OCI-LY1 (cell line): Measurements from ENCODE around the gene PDE6B.

Source experiments
- H2AFZ ChIP-seq: fragments of 200-600 bp; sonication (generic), shearing (Covaris generic); 2 replicates; pipeline ENCODE4 v1.6.0; 2014; ENCODE audit warnings: antibody characterized with exemption, mild to moderate bottlenecking, low read length
- H3F3A ChIP-seq: fragments of 200-600 bp; sonication (generic), shearing (Covaris generic); 2 replicates; pipeline ENCODE4 v1.6.0; 2014; ENCODE audit warnings: mild to moderate bottlenecking, antibody characterized with exemption, low read length, moderate library complexity; ENCODE audit not compliant: insufficient read depth
- H3K27ac ChIP-seq: fragments of 200-600 bp; sonication (generic); 2 replicates; pipeline ENCODE4 v1.5.1; 2014; ENCODE audit warnings: low read length, mixed run types, mild to moderate bottlenecking, low read depth; ENCODE audit not compliant: poor library complexity, severe bottlenecking
- H3K27me3 ChIP-seq: fragments of 200-600 bp; sonication (generic); 2 replicates; pipeline ENCODE4 v1.6.0; 2014; ENCODE audit warnings: antibody characterized with exemption, mild to moderate bottlenecking, low read length, moderate library complexity; ENCODE audit not compliant: insufficient read depth
- H3K36me3 ChIP-seq: fragments of 200-600 bp; sonication (generic); 2 replicates; pipeline ENCODE4 v1.6.1; 2014; ENCODE audit warnings: mild to moderate bottlenecking, antibody characterized with exemption, low read length, moderate library complexity, mixed read lengths; ENCODE audit not compliant: insufficient read depth
- H3K4me1 ChIP-seq: fragments of 200-600 bp; sonication (generic); 2 replicates; pipeline ENCODE4 v1.5.1; 2014; ENCODE audit warnings: mild to moderate bottlenecking, low read length, moderate library complexity; ENCODE audit not compliant: insufficient read depth, severe bottlenecking
- H3K4me2 ChIP-seq: fragments of 200-600 bp; sonication (generic), shearing (Covaris generic); 2 replicates; pipeline ENCODE4 v1.6.1; 2014; ENCODE audit warnings: low read length
- H3K4me3 ChIP-seq: fragments of 200-600 bp; sonication (generic); 2 replicates; pipeline ENCODE4 v1.5.1; 2014; ENCODE audit warnings: low read length, low read depth, mild to moderate bottlenecking, mixed read lengths; ENCODE audit not compliant: poor library complexity, severe bottlenecking
- H3K79me2 ChIP-seq: fragments of 200-600 bp; shearing (Covaris generic); 2 replicates; pipeline ENCODE4 v1.6.1; 2016; ENCODE audit warnings: mixed run types, low read length, mixed read lengths; ENCODE audit not compliant: insufficient read depth
- H3K9ac ChIP-seq: fragments of 200-600 bp; sonication (generic), shearing (Covaris generic); 2 replicates; pipeline ENCODE4 v1.6.1; 2014; ENCODE audit warnings: mild to moderate bottlenecking, low read length, mixed read lengths
- H3K9me2 ChIP-seq: fragments of 200-600 bp; sonication (generic), shearing (Covaris generic); 2 replicates; pipeline ENCODE4 v1.6.1; 2014; ENCODE audit warnings: low read depth, mild to moderate bottlenecking, low read length, mixed read lengths
- H3K9me3 ChIP-seq: fragments of 200-600 bp; shearing (Covaris generic); 2 replicates; pipeline ENCODE4 v1.6.1; 2014; ENCODE audit warnings: low read length, mixed read lengths
- H4K20me1 ChIP-seq: fragments of 200-600 bp; sonication (generic), shearing (Covaris generic); 2 replicates; pipeline ENCODE4 v1.6.0; 2016; ENCODE audit warnings: mild to moderate bottlenecking, low read length; ENCODE audit not compliant: insufficient read depth
- EZH2 ChIP-seq: fragments of 200-600 bp; sonication (generic), shearing (Covaris generic); IDR thresholded peaks from 2 replicates; pipeline ENCODE4 v1.8.0; 2017; ENCODE audit warnings: borderline replicate concordance, mixed run types, mild to moderate bottlenecking, antibody characterized with exemption, low read length, moderate library complexity, mixed read lengths
- TF ChIP-seq, protein P1 (sequence below): fragments of 200-600 bp; sonication (generic), shearing (Covaris generic); IDR thresholded peaks from 2 replicates; pipeline ENCODE4 v1.5.1; 2017; ENCODE audit warnings: mild to moderate bottlenecking, antibody characterized with exemption, low read length, moderate library complexity, mixed read lengths

Gene PDE6B

DNA sequence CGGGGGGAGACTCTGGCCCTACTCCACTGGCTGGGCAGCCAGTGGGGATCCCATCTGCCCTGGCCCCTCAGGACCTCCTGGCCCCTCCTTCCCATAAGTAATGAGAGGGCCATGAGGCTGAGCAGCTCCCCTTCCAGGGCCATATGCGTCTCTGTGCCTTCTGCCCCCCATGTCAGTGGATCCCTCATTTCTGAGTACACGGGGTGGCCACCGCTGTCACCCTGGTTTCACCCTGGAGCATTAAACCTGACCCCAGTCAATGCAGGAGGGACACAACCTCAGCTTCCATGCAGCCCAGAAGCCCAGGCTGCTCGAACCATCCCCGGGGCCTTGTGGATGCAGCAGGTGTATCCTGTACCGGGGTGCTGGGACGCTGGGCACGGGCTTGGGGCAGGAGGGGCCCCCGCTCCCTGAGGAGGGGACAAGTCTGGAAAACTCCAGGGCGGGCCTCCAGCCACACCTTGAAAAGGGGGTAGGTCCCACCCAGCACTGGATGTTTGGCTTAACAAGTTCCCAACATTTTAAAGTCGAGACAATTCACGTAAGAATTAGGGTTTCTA, 24.5 kb downstream of the PDE6B start:
- H3F3A ChIP-seq: no peaks in the 10 kb centered on the region
- no peaks in the 10 kb centered on the region for H3K9me2 ChIP-seq
- TF ChIP-seq EZH2: no peak
- TF ChIP-seq, protein P1, sequence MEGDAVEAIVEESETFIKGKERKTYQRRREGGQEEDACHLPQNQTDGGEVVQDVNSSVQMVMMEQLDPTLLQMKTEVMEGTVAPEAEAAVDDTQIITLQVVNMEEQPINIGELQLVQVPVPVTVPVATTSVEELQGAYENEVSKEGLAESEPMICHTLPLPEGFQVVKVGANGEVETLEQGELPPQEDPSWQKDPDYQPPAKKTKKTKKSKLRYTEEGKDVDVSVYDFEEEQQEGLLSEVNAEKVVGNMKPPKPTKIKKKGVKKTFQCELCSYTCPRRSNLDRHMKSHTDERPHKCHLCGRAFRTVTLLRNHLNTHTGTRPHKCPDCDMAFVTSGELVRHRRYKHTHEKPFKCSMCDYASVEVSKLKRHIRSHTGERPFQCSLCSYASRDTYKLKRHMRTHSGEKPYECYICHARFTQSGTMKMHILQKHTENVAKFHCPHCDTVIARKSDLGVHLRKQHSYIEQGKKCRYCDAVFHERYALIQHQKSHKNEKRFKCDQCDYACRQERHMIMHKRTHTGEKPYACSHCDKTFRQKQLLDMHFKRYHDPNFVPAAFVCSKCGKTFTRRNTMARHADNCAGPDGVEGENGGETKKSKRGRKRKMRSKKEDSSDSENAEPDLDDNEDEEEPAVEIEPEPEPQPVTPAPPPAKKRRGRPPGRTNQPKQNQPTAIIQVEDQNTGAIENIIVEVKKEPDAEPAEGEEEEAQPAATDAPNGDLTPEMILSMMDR: no peak
- H3K36me3 ChIP-seq: no peaks in the 10 kb centered on the region
- no peaks in the 10 kb centered on the region for H3K27me3 ChIP-seq
- H4K20me1 ChIP-seq: no peaks in the 10 kb centered on the region
- H3K4me3 ChIP-seq: no peak overlapping the region
- no peaks in the 10 kb centered on the region for H3K79me2 ChIP-seq
- H3K9ac ChIP-seq: no peak overlapping the region
- H3K9me3 ChIP-seq: no peaks in the 10 kb centered on the region
- H3K27ac ChIP-seq: no peak overlapping the region
- H3K4me2 ChIP-seq: no peak overlapping the region
- H2AFZ ChIP-seq: no peak overlapping the region
- no peaks in the 10 kb centered on the region for H3K4me1 ChIP-seq

DNA sequence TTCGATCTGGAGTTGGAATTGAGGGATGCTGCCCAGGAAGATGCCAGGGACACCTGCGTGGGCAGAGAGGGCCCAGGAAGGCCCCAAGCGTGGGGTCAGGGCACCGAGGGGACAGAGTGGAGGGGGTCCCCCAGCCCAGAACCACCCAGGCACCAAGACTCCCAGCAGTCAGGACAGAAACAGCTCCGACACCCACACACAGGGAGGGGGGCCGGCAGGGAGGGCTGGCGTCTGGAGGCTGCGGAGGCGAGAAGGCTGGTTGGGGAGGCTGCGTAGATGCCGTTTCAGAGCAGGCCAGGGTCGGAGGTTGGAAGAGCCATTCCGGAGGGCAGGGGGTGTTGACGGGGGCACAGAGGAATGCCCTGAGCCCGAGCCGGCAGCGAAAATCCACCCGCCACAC, 25.1 kb downstream of the PDE6B start:
- H3K27me3 ChIP-seq: no peaks in the 10 kb centered on the region
- no peaks in the 10 kb centered on the region for H3F3A ChIP-seq
- H3K4me2 ChIP-seq: no peak overlapping the region
- no peaks in the 10 kb centered on the region for H3K4me1 ChIP-seq
- H3K27ac ChIP-seq: no peak overlapping the region
- H3K79me2 ChIP-seq: no peaks in the 10 kb centered on the region
- H3K36me3 ChIP-seq: no peaks in the 10 kb centered on the region
- H3K9me3 ChIP-seq: no peaks in the 10 kb centered on the region
- H3K9ac ChIP-seq: no peak overlapping the region
- H3K9me2 ChIP-seq: no peaks in the 10 kb centered on the region
- TF ChIP-seq, protein P1: no peak
- no peak for TF ChIP-seq EZH2
- H3K4me3 ChIP-seq: no peak overlapping the region
- H4K20me1 ChIP-seq: no peaks in the 10 kb centered on the region
- no peak overlapping the region for H2AFZ ChIP-seq

DNA sequence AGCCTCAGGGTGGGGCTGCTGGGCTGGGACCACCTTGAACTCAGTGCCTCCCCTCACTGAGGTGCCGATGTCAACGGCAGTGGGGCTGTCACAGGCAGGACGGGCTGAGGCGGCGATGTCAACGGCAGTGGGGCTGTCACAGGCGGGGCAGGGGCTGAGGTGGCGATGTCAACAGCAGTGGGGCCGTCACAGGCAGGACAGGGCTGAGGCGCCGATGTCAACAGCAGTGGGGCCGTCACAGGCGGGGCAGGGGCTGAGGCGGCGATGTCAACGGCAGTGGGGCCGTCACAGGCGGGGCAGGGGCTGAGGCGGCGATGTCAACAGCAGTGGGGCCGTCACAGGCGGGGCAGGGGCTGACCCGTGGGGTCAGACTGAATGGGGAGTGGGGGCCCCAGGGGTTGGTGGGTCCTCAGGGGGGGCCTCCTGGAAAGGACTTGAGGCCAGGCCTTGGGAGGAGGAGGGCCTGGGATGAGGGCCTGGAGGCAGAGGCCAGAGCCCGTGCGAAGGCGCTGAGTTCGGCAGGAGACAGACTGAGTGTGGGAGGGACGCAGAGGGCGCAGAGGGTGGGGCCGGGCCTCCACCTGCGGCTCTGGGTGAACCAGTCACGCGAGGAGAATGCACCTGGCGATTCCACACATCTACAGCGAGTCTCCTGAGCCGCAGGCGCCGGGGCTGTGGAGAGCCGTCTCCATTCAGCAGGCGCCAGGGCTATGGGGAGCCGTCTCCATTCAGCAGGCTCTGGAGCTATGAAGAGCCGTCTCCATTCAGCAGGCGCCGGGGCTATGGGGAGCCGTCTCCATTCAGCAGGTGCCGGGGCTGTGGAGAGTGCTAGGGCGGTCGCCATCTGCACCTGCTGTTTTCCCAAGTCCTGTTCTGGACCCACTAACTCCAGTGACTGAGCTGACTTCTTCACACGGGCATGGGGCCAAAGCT, 25.8 kb downstream of the PDE6B start:
- no peaks in the 10 kb centered on the region for H4K20me1 ChIP-seq
- H3K4me2 ChIP-seq: no peak overlapping the region
- no peaks in the 10 kb centered on the region for H3K36me3 ChIP-seq
- H3K4me1 ChIP-seq: no peaks in the 10 kb centered on the region
- H3K79me2 ChIP-seq: no peaks in the 10 kb centered on the region
- H3K27ac ChIP-seq: no peak overlapping the region
- no peaks in the 10 kb centered on the region for H3F3A ChIP-seq
- no peak for TF ChIP-seq EZH2
- TF ChIP-seq, protein P1: no peak
- H3K9me2 ChIP-seq: no peaks in the 10 kb centered on the region
- no peaks in the 10 kb centered on the region for H3K9me3 ChIP-seq
- no peak overlapping the region for H3K4me3 ChIP-seq
- no peak overlapping the region for H2AFZ ChIP-seq
- no peaks in the 10 kb centered on the region for H3K27me3 ChIP-seq
- H3K9ac ChIP-seq: no peak overlapping the region
